HG02798 (cell line): ENCODE measurements around the gene RAB31.

Experiments used
- ATAC-seq: cut with Tn5 transposase; IDR thresholded peaks from one replicate; pipeline ENCODE4 v1.9.1; 2021; ENCODE audit warnings: mild to moderate bottlenecking; ENCODE audit not compliant: unreplicated experiment, poor library complexity

The RAB31 gene

DNA sequence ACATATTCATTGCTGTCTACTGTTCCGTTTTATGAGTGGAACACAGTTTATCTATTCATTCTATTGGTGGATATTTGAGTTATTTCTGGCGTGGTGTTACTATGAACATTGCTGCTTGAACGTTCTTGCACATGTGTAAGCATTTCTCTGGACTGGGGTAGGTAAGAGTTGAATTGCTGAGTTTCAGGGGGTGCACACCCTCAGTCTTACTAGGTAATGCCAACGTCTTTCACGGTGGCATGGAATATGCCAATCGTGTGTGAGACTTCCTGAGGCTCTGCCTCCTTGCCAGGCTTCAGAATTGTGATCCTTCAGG, 121.3 kb downstream of the RAB31 start:
- no peak for ATAC-seq

DNA sequence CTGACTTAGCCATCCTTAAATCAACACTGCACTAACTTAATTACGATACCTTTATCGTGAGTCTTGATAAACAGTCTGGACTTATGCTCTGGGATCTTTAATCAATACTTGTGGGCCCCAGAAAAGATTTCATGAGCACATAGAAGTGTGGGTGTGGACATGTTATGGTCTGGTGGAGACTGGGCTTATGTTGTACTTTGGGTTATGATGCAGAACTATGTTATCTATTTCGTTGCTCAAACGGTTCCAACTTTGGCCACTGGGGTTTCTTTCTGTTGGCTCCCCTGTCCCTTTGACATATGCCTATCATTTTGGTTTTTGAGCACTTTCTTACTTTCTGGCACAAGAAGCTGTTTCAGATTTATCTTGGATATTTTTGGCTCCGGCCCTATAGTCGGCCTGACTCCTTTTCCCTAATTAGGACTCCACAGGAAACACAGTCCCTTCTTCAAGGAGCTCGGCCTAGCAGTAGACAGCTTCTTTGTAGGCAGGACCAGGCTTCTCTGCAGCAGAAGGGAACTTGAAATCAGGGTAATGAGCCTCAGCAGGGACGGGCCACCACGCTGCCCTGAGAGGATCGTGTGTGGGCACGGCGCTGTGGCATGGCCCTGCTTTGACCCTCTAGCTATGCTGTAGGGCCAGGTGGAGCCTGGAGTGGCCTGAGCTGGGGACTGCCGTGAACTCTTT, 123.1 kb downstream of the RAB31 start:
- no peak for ATAC-seq

DNA sequence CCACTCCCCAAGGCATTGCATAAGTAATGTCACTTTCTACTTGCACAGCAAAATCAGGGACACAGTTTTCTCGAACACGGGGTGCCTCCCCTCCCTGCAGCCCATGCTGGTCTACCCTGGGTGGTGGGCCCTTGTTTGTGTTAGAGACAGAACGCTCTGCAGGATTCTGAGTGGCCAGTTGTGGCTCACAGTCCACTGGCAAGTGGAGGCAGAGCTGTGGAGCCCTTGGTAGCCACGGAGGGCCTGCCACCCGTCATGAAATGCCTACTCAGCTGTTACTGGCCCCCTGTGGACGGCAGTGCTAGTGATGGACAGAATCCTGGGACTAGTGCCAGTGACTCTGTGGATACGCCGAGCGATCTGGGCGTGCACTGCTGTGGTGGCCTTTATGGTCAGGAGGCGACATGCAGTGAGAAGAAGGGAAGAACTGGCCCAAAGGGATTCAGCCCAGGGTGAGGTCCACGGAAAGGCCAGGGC, 123.7 kb downstream of the RAB31 start:
- no peak for ATAC-seq

DNA sequence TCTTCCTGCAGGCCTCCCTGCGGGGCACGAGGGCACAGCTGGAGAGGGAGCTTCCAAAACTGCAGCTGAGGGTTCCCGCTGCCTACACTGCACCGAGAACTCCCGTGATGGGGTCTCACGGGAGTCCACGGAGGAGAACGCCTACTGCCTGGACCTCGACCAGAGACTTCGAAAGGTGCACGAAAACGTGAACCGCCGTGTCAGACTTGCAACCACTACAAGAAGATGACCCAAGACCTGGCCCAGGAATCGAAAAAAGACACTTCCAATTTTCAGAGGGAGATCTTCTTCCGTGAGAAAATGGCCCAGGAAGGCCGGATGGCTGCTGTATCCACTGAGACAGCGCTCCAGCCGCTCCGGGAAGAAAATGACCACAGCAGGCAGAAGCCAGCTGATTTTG, 124.8 kb downstream of the RAB31 start:
- ATAC-seq = no peak

GRCh38 chr18:9834551-9834950, 126.5 kb downstream of the RAB31 start:
- no peak for ATAC-seq

DNA sequence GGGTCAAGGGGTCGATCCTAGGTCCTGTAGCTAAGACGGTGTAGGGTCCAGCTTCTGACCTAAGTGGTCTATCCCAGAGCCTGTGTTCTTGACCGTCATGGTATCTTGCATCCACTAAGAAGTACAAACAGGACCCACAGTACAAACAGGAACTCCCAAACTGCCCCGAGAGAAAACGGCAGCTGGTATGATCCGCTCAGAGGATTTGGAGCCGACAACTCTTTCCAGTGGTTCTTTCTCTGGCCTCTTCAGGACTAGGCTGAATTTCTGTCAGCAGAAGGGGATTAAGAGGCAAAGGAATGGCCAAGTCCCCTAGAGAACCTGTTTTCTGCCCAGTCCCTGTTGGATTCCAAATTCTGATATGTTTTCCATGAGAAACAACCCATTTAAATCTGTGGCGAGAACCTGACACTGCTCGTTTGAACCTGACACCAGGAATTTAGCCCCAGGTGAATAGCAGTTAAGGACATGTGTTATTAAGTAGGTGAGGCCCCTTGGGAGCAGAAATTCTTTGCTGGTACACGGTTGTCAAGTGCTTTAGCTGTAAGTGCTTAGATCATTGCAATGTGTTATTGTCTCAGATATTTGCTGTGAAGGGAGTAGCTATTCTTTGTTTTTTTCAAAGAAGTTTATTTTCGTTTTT, 127.1 kb downstream of the RAB31 start:
- ATAC-seq = no peak

- no peak for ATAC-seq
Observed at GRCh38 chr18:9835825-9836224, 127.7 kb downstream of the RAB31 start.

DNA sequence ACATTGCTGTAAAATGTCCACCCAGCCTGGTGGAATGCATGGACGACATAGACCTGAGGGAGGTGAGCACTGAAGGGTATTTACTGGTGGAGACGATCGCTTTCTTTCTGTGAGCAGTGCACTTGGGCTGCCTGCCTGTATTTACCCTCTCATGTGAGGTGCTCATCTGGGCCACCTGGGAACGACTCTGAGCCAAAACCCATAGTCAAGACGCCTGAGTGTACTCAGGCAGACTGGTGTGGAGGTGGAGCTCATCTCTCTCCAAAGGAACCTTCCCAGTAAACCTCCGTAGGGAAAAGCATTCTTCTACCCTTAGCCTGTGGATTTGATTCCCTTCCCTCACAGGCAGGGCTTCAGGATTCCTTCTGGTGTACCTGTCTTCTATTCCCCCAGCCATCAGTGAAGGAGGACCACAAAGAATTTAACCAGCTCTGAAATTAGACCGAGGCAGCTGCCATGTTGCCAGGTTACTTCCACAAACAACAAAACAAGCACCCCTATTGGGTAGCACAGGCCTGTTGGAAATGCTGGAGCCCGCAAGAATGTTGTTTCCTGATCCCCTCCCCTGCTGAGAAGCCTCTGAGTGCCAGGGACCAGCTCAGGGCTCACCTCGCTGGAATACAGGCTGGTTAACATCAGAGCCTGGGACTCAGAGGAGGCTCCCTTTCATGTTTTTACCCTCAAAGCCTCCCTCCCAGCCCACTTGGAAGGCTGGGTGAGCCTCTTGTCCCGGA, 130.2 kb downstream of the RAB31 start:
- ATAC-seq = no peak

- no peak for ATAC-seq
Observed at GRCh38 chr18:9839211-9839610, 131.1 kb downstream of the RAB31 start.

DNA sequence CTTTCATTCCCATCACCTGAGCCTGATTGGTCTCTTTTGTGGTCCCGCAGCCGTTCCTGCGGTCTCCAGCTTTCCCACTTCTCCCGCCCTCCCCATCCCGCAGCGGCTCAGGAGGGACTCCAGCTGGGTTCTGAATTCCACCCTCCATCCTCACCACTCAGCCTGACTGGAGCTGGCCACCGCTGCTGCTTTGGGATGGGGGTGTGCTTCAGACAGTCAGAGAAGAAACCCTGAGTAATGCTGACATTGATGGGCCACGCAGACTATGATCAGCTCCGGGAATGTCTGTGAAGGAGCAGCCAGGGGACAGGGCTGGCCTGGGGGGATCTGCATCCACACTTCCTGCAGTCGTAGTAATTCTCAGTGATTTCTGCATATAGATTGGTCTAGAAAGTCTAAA, 131.8 kb downstream of the RAB31 start:
- ATAC-seq = no peak

DNA sequence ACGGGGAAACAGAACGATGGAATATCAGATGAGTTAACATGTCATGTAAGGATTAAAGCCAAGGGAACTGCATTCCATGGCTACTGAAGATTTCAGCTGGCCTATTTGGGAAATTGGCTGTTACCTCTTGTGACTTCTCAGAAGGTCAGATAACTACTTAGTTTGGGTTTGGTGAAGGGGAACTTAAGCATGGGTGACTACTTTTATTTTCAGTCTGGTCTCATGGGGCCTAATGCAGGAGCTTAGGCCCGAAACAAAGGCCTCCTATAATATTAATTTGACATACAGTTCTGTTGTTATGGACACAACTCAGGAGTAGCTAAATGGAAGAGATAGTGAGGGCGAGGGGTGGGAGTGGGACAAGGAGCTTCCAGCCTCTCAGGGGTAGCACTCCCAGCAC, 133.7 kb downstream of the RAB31 start:
- no peak for ATAC-seq

DNA sequence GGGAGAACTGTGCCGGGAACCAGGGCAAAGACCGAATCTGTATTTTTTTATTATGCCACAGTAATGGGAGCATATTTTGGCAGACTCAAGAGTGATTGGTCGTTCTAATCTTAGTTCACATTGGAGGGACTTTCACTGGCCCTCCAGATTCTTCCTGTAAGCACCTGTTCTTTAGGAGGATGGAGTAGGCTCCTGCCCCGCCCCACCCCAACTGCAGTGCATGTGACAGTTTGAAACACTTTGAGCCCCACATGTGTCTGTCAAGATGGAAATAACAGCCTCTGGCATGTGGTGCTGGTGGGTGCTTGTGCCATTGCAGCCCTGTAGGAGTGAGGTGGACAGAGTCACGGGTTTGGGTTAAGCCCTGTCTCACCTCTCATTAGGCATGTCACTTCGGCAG, 134.3 kb downstream of the RAB31 start:
- ATAC-seq = no peak

GRCh38 chr18:9845256-9845655, 137.2 kb downstream of the RAB31 start:
- no peak for ATAC-seq

- ATAC-seq = no peak
Observed at GRCh38 chr18:9846162-9846925, 138.2 kb downstream of the RAB31 start.

DNA sequence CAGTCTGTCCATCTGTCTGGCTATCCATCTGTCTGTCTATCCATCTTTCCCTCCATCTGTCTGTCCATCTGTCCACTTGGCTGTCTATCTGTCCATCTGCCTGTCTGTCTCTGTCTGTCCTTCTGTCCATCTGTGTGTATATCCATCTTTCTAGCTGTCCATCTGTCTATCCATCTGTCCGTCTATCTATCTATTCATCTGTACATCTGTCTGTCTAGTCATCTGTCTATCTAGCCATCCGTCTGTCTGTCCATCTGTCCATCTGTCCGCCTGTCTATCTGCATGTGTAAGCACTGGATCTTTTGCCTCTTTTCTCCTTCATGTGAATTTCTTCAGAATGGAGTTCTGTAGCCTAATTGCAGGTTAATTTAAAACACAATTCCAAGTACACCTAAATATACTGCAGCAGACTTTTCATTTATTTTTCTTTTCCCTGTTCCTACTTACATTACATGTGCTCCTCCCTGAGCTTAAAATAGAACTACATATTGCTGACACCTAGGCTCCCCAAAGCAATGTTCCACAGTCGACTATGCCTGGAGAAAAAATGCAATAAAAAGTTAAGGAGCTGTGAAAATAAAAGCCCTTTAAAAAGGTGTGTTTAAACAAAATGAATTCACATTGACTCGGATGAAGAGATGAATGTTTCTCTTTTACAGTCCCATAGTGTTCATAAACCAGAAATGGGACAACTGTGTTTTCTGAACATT, 140.2 kb downstream of the RAB31 start:
- no peak for ATAC-seq

DNA sequence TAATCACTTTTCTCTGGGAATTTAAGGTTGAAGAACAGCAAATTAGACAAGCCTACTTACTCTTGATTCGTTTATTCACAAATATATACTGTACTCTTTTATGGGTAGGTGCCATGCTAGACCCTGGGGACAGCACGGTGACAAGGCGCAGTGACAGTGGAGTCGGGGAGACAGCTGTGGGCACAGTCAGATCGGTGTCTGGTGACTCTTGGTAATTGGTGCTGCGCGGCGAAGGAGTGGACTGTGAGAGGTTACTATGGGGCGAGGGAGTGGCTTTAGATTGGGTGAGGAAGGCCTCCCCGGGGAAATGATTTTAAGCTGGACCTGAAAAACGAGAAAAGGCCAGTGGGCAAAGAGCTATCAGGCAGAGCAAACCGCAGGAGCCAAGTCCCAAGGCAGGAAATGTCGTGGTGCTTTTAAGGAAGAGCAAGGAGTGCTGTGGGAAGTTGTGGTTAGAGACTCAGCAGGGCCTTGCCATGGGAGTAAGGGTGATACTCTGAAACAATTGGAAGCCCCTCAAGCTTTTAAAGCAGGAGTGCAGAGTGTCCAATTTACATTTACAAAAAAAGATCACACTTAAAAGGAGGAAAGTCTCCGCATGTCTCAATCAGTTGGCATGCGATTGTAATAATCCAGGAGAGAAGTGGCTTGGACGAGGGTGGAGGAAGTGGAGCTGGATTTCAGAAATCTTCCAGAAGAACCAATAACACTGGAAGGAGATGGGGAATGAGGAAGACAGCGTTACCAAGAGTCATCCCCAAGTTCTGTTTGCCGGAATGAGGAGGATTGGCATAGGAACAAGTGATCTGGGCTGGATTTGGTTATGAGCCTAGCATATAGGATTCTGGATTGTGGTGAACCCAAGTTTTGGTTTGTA, 141.5 kb downstream of the RAB31 start:
- no peak for ATAC-seq

GRCh38 chr18:9850309-9850708, 142.2 kb downstream of the RAB31 start:
- ATAC-seq = no peak

GRCh38 chr18:9851511-9851910, 143.4 kb downstream of the RAB31 start:
- no peak for ATAC-seq
